HEK293T (cell line): ENCODE results near the gene AK1.
"Not testable (repeated sequence)": the region's sequence is repeated elsewhere in the genome, so short reads cannot be mapped to it uniquely, and the experiment has no call there.

Source experiments
- CTCF ChIA-PET: fragments of 350-600 bp; formaldehyde crosslinking; extraction: SDS; loops from one replicate; lab custom pipeline; 2021; ENCODE audit warnings: antibody characterized with exemption, inconsistent platforms; lab: Yijun Ruan, JAX
- POLR2A ChIA-PET: fragments of 350-600 bp; formaldehyde crosslinking; extraction: SDS; loops from one replicate; lab custom pipeline; 2020; ENCODE audit warnings: antibody characterized with exemption, inconsistent platforms; lab: Yijun Ruan, JAX
- DNase-seq: peaks from one replicate; pipeline ENCODE4 v3.0.0; 2012; ENCODE audit warnings: mixed read lengths; ENCODE audit errors: extremely low spot score
- ARNT ChIP-seq: fragments of 450-650 bp; IDR thresholded peaks from 2 replicates; pipeline ENCODE4 v1.6.1; 2017; ENCODE audit warnings: mild to moderate bottlenecking
- BHLHE40 ChIP-seq: fragments of 450-650 bp; IDR thresholded peaks from 2 replicates; pipeline ENCODE4 v1.6.1; 2016; ENCODE audit warnings: mild to moderate bottlenecking, moderate library complexity, borderline replicate concordance
- CTBP1 ChIP-seq: fragments of 450-650 bp; IDR thresholded peaks from 2 replicates; pipeline ENCODE4 v1.6.1; 2016; ENCODE audit warnings: borderline replicate concordance
- ELF4 ChIP-seq: fragments of 450-650 bp; IDR thresholded peaks from 2 replicates; pipeline ENCODE4 v1.6.1; 2017; ENCODE audit warnings: antibody characterized with exemption
- FOXA1 ChIP-seq: fragments of 450-650 bp; IDR thresholded peaks from 2 replicates; pipeline ENCODE4 v1.6.1; 2016; ENCODE audit warnings: mild to moderate bottlenecking
- FOXK2 ChIP-seq: fragments of 450-650 bp; IDR thresholded peaks from 2 replicates; pipeline ENCODE4 v1.6.1; 2016; ENCODE audit warnings: mild to moderate bottlenecking
- FOXM1 ChIP-seq: fragments of 450-650 bp; IDR thresholded peaks from 2 replicates; pipeline ENCODE4 v1.6.1; 2017; ENCODE audit warnings: mild to moderate bottlenecking, borderline replicate concordance
- HDGF ChIP-seq: fragments of 450-650 bp; IDR thresholded peaks from 2 replicates; pipeline ENCODE4 v1.6.1; 2017; ENCODE audit warnings: antibody characterized with exemption, borderline replicate concordance
- L3MBTL2 ChIP-seq: fragments of 450-650 bp; conservative IDR thresholded peaks from 2 replicates; pipeline ENCODE4 v1.6.1; 2016; ENCODE audit warnings: mild to moderate bottlenecking
- LEF1 ChIP-seq: fragments of 450-650 bp; IDR thresholded peaks from 2 replicates; pipeline ENCODE4 v1.6.1; 2017; ENCODE audit warnings: mild to moderate bottlenecking, borderline replicate concordance
- NFRKB ChIP-seq: fragments of 450-650 bp; IDR thresholded peaks from 2 replicates; pipeline ENCODE4 v1.6.1; 2016; ENCODE audit warnings: mild to moderate bottlenecking, moderate library complexity
- SP1 ChIP-seq: fragments of 450-650 bp; IDR thresholded peaks from 2 replicates; pipeline ENCODE4 v1.6.1; 2017
- SUZ12 ChIP-seq: fragments of 450-650 bp; IDR thresholded peaks from 2 replicates; pipeline ENCODE4 v1.6.1; 2016; ENCODE audit warnings: mild to moderate bottlenecking
- TARDBP ChIP-seq: fragments of 450-650 bp; IDR thresholded peaks from 2 replicates; pipeline ENCODE4 v1.6.1; 2016
- ZNF384 ChIP-seq: fragments of 450-650 bp; IDR thresholded peaks from 2 replicates; pipeline ENCODE4 v1.6.1; 2016
- TF ChIP-seq, protein P1 (sequence below): fragments of 450-650 bp; IDR thresholded peaks from 2 replicates; pipeline ENCODE4 v1.6.1; 2016

Gene AK1

GRCh38 chr9:127873886-127874285 is 3.6 kb downstream of the AK1 start:
- no peak for TF ChIP-seq SUZ12
- no peak for DNase-seq
- ChIA-PET CTCF (interaction anchor here (1.5 kb wide), 1 partner anchor 139 kb away, joined by 4 read pairs; the partner anchor contains the start of gene TOR2A), POLR2A (interaction anchor here (0.6 kb wide), 1 partner anchor 133 kb away, joined by 3 read pairs; no protein-coding TSS in a partner anchor)

- ChIA-PET CTCF (interaction anchor here (1.5 kb wide), 1 partner anchor 139 kb away, joined by 4 read pairs; the partner anchor contains the start of gene TOR2A), POLR2A (interaction anchor here (1.3 kb wide), 1 partner anchor 24 kb away, joined by 3 read pairs; no protein-coding TSS in a partner anchor)
- TF ChIP-seq FOXK2 = no peak
- TF ChIP-seq NFRKB = no peak
- TF ChIP-seq FOXA1 = no peak
- no peak for TF ChIP-seq BHLHE40
- no peak for TF ChIP-seq ELF4
- TF ChIP-seq, protein P1, sequence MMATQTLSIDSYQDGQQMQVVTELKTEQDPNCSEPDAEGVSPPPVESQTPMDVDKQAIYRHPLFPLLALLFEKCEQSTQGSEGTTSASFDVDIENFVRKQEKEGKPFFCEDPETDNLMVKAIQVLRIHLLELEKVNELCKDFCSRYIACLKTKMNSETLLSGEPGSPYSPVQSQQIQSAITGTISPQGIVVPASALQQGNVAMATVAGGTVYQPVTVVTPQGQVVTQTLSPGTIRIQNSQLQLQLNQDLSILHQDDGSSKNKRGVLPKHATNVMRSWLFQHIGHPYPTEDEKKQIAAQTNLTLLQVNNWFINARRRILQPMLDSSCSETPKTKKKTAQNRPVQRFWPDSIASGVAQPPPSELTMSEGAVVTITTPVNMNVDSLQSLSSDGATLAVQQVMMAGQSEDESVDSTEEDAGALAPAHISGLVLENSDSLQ = no peak
- TF ChIP-seq FOXM1 = no peak
- no peak for TF ChIP-seq L3MBTL2
- TF ChIP-seq TARDBP = no peak
- TF ChIP-seq SUZ12 = no peak
- TF ChIP-seq SP1 = no peak
- TF ChIP-seq ARNT = no peak
- no peak for TF ChIP-seq LEF1
- no peak for TF ChIP-seq ZNF384
- TF ChIP-seq CTBP1 = no peak
- no peak for DNase-seq
Measured at GRCh38 chr9:127873223-127873691, 4.2 kb downstream of the AK1 start.

GRCh38 chr9:127872369-127873222 is 4.9 kb downstream of the AK1 start:
- ChIA-PET POLR2A (interaction anchor here (1.3 kb wide), 1 partner anchor 25 kb away, joined by 3 read pairs; no protein-coding TSS in a partner anchor), CTCF (no interaction called here)
- no peak for TF ChIP-seq LEF1
- TF ChIP-seq BHLHE40 = no peak
- TF ChIP-seq ELF4 = no peak
- DNase-seq = no peak

GRCh38 chr9:127871531-127871930 is 5.9 kb downstream of the AK1 start:
- TF ChIP-seq FOXK2 (no peak), BHLHE40 (no peak), LEF1 (no peak), CTBP1 (no peak), HDGF (no peak), TARDBP (no peak), L3MBTL2 (no peak), FOXM1 (no peak), SP1 (no peak), NFRKB (no peak), SUZ12 (no peak), FOXA1 (no peak), ELF4 (no peak), ARNT (no peak), ZNF384 (no peak)
- TF ChIP-seq, protein P1 = no peak
- no peak for DNase-seq
- CTCF ChIA-PET = no interaction called here
- POLR2A ChIA-PET = no interaction called here

GRCh38 chr9:127870887-127871286 is 6.6 kb downstream of the AK1 start:
- POLR2A ChIA-PET = interaction anchor here (1.5 kb wide), 1 partner anchor 136 kb away, joined by 6 read pairs; the partner anchor contains the start of gene TOR2A
- CTCF ChIA-PET = interaction anchor here (1.9 kb wide), 1 partner anchor 281 kb away, joined by 5 read pairs; no protein-coding TSS in a partner anchor
- no peak for TF ChIP-seq ZNF384
- TF ChIP-seq ARNT = no peak
- no peak for TF ChIP-seq BHLHE40
- TF ChIP-seq ELF4 = no peak
- no peak for TF ChIP-seq SUZ12
- no peak for TF ChIP-seq CTBP1
- DNase-seq = no peak

DNA sequence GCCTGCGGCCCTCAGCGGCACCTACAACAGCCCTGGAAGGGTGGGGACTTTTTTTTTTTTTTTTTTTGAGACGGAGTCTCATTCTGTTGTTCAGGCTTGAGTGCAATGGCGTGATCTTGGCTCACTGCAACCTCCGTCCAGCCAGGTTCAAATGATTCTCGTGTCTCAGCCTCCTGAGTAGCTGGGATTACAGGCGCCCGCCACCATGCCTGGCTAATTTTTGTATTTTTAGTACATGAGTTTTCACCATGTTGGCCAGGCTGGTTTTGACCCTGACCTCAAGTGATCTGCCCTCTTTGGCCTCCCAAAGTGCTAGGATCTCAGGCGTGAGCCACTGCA is 7.4 kb downstream of the AK1 start:
- CTCF ChIA-PET = interaction anchor here (0.6 to 1.9 kb wide), 13 partner anchors 8 to 991 kb away, joined by 3 to 9 read pairs (median 5); partner anchors contain the start of gene TOR2A
- POLR2A ChIA-PET = interaction anchor here (1.0 to 1.5 kb wide), 2 partner anchors 55 to 135 kb away, joined by 5 to 6 read pairs; partner anchors contain the start of gene TOR2A
- DNase-seq = not testable (repeated sequence)
